Mononuclear cell (primary cell): ENCODE data around the gene TTLL5. TPM values are rescaled to one million over a fixed set of nuclear protein-coding genes. Genes with fewer than 3 reads are reported as not detected.

Experiments
- H3K27me3 ChIP-seq: 2 replicates; pipeline ENCODE4 v1.6.0; 2011; ENCODE audit warnings: low read length, control low read depth; ENCODE audit not compliant: insufficient read depth
- H3K4me1 ChIP-seq: 2 replicates; pipeline ENCODE4 v1.5.1; 2011; ENCODE audit warnings: mild to moderate bottlenecking, low read length, control low read depth; ENCODE audit not compliant: insufficient read depth
- H3K4me3 ChIP-seq: 2 replicates; pipeline ENCODE4 v1.5.1; 2011; ENCODE audit warnings: mild to moderate bottlenecking, low read length, moderate library complexity
- H3K9me3 ChIP-seq: 2 replicates; pipeline ENCODE4 v1.5.1; 2011; ENCODE audit warnings: low read depth, mild to moderate bottlenecking, control low read depth, low read length
- total RNA-seq: library from RNA; depleted of rRNA; stranded (reverse); fragments of >200 nt; gene quantifications from one replicate; pipeline ENCODE4 v1.2.3, GENCODE V29; 2012

Gene TTLL5
- total RNA-seq, 1 donor = 10.6 TPM

DNA sequence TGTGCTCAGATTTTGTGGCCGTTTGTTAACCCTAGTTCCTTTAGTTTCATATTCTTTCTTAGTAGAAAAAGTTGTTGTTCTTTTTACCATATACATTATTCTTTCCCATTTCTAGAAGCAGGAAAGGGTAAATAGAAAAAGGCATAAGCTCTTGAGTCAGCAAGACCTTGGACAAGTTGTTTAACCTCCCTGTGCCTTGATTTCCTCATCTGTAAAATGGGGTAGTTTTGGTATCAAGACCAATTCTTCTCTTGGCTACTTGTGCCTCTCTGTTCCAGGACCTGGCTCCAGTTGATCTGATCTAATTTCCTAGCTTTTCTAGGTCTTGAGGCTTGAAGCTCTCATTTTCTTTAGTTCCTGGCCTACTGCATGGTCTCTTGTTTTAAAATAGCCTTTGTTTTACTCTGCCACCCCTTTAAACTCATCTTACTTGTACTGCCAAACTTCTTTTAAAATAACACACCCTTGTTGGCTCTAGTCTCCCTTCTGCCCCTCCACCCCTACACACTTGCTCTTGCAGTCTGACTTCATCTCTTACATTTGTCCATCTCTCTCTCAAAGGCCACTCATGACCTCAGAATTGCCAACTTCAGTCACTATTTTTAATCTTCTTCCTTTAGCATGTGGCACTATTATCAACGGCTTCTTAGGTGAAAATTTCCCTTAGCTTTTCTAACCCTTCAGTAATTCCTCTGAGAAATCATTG lies 143.7 kb downstream of the TTLL5 start:
- Histone ChIP-seq H3K27me3 (no peaks in the 10 kb centered on the region), H3K9me3 (no peaks in the 10 kb centered on the region), H3K4me1 (no peaks in the 10 kb centered on the region), H3K4me3 (no peak overlapping the region)

DNA sequence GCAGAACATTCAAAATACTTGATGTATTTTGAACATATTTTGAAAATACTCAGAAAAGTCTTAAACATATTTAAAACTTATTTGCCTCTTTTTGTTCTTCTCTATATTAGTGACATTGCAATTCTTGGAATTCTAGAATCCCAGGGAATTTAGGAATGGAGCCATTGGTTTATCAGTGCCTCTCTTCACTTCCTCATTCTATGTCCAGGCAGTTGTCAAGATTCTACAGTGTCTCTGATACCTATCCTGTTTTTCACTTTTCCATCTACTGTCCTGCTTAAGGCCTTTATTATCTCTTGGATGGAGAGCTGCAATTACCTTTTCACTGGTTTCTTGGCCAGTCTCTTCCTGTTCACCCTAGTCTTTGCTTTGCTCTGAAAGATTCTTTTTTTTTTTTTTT lies 144.6 kb downstream of the TTLL5 start:
- Histone ChIP-seq H3K27me3 (no peaks in the 10 kb centered on the region), H3K9me3 (no peaks in the 10 kb centered on the region), H3K4me1 (no peaks in the 10 kb centered on the region), H3K4me3 (no peak overlapping the region)

DNA sequence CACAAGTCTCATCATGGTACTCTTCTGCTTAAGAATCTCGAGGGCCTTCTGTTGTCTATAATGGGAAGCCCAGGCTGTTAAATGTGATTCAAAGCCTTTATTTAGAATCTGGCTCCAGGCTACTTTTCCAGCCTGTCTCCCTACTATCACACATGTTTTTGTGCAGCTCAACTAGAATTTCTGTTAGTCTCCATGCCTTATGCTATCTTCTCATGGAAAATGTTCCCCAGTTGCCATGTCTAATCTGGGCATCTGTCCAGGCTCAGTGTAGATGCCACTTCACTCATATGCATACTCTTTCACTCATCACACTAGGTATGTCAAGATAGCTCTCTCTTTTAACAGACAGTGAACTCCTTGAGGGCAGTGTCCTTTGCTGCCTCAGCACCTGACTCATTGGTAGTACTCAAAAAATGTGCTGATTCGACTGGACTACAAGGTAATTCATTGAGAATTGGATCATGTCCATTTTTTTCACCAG lies 145.3 kb downstream of the TTLL5 start:
- Histone ChIP-seq H3K4me3 (no peak overlapping the region), H3K9me3 (no peaks in the 10 kb centered on the region), H3K27me3 (no peaks in the 10 kb centered on the region), H3K4me1 (no peaks in the 10 kb centered on the region)

DNA sequence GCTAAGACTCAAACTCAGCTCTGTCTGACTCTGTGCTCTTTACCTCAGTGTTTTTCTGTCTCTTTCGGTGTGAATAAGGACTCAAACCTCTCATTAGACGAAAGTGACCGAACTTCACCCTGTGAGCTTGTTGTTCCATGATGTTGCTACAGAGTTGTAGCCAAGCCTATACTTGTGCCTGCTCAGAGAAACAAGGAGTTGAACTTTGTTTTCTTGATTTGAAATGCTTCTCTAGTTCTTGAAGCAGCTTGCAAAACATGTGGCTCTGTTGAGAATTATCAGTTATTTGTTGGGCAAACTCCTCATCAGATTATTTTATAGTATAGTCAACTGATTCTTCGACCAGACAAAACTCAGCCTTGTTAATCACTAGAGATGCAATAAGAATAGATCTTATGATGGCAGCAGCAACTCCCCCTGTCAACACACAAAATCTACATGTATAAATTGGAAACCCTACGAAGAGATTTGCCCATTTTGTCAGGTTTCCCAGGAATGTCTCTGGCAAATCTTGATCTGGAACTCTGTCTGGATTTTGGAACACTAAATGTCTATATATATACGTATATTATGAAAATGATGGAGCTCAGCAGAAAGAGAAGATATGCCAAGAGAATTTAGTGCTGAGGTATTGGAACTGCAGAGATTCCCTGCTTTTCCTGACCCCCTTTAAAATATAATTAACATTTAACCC lies 146.8 kb downstream of the TTLL5 start:
- Histone ChIP-seq H3K4me1 (no peaks in the 10 kb centered on the region), H3K4me3 (no peak overlapping the region), H3K27me3 (no peaks in the 10 kb centered on the region)

DNA sequence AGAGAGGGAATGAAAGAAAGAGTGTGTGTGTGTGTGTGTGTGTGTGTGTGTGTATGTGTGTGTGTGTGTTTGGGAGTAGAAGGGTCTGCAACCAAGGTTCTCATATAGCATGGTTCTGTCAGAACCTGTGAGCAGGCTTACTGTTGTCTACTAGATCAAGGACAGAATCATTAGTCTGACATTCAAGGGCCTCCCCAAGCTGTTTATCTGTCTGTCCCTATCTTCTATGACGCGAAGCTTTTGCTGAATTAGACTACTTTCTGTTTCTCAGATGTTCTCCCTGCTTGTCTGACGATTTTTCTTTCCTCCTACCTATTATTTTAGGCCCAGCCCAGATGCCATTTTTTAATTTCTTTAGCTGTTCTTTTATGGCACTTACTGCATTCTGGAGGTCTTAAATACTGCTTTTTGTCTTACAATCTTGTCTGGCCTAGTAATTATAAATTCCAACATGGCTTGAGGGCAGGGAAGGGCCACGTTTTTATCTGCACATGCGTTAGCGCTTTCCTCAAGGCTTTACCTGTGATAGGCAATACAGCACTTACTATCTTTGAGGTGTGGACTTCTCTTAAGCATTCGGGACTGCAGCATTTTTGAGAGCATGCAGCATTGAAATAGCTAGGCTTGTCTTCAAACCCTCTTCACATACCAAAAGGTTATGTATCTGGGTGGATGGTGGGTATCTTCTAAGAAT lies 150.2 kb downstream of the TTLL5 start:
- H3K4me1 ChIP-seq = no peaks in the 10 kb centered on the region
- no peaks in the 10 kb centered on the region for H3K27me3 ChIP-seq
- no peak overlapping the region for H3K4me3 ChIP-seq
- H3K9me3 ChIP-seq = no peaks in the 10 kb centered on the region

More for the DNA sequence above, 146.8 kb downstream of the TTLL5 start:
- no peaks in the 10 kb centered on the region for H3K9me3 ChIP-seq

DNA sequence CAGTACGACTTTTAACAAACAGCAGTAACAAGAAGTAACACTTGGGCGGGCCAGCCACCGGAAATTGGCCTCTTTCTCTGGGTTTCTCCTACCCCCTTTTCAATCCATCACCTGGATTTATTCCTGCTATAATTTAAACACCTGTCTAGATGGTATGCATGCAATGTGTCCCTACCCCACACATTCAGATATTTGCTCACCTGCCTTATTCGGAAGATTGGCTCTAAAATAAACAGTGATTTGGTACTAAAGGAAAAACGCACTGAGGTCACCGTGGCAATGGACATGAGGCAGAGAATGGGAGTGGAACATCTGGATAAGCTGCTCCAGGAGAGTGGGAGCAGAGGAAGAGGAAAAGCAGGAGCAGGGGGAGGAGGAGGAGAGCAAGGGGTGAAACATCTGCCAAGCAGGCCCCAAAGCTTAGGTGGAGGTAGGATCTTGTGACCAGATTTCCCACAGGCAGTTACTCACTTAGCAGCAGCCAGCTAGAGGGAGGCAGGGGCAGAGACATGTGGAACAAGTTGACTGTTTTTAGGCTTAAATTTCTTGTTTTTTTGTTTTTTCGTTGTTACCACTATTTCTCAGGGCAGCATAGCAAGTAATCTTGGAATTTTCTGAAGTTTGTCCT lies 150.9 kb downstream of the TTLL5 start:
- H3K27me3 ChIP-seq = no peaks in the 10 kb centered on the region
- no peak overlapping the region for H3K4me3 ChIP-seq
- H3K4me1 ChIP-seq = no peaks in the 10 kb centered on the region
- no peaks in the 10 kb centered on the region for H3K9me3 ChIP-seq

DNA sequence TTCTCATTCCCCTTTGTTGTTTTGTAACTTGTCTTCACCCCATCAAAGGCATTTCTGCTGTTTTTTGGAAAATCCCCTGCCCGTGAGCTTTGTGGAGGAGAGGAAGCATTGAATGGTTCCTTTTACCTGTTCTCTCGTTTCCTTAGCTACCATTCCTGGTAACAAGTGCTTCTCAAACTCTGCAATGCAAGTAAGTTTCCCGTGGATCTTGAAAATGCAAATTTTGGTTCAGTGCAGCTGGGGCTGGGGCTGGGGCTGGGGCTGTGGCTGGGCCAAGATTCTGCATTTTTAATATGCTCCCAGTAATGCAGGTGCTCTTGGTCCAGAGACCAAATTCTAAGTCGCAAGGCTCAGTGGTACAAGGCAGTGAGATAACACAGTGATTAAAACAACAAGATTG lies 151.6 kb downstream of the TTLL5 start:
- H3K27me3 ChIP-seq = no peaks in the 10 kb centered on the region
- no peaks in the 10 kb centered on the region for H3K4me1 ChIP-seq
- H3K9me3 ChIP-seq = no peaks in the 10 kb centered on the region
- no peak overlapping the region for H3K4me3 ChIP-seq

DNA sequence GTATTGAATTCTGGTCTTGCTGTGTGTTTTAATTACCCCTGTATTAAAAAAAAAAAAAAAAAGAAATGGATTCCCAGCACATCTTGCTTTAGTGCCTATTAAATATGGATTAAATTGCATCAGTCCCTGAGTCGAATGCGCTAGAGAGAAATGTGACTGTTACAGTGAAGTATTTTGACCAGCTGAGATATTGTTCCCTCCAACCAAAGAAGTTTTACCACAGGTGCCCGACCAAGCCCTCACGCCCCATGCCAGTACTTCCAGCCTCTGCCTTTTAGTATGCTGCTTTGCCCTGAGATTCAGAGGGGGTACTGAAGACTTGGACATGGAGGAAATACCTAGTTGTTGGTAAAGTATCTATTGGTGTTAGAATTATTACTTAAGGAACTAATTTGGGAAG lies 159.7 kb downstream of the TTLL5 start:
- Histone ChIP-seq H3K27me3 (no peaks in the 10 kb centered on the region), H3K4me1 (peaks cover 6% of the 10 kb centered on the region), H3K9me3 (no peaks in the 10 kb centered on the region), H3K4me3 (no peak overlapping the region)

DNA sequence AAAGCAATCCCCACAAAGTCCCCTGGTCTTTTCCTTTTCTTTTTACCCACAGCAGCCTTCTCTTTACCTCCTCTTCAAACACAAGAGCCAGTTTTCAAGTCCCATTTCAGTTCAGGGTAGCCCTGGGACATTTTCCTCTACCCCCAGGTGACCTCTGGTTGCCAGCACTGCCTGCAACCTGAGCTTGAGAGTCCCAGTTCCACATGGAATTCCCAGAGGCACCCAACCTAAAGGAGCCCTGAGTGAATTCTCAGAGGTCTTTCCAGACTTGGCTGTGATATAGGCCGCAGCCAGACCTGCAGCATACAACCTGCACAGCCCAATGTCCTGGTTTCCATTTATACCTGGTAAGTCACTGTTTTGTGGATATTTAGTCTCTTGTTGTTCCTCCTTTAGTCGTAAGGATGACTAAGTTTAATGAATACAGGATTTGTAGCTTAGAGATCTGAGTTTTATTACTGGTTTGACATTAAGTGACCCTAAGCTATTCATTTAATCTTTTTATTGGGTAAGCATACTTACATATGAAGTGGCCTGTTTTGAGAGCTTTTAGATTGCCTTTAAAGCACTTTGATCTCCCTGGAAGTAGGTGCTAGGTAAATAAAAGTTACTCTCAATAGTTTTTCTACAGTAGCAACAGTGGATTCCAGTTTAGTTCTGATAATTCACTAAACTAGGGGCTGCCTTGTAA lies 160.9 kb downstream of the TTLL5 start:
- no peaks in the 10 kb centered on the region for H3K9me3 ChIP-seq
- H3K4me3 ChIP-seq = no peak overlapping the region
- H3K4me1 ChIP-seq = peaks cover 6% of the 10 kb centered on the region
- H3K27me3 ChIP-seq = no peaks in the 10 kb centered on the region

DNA sequence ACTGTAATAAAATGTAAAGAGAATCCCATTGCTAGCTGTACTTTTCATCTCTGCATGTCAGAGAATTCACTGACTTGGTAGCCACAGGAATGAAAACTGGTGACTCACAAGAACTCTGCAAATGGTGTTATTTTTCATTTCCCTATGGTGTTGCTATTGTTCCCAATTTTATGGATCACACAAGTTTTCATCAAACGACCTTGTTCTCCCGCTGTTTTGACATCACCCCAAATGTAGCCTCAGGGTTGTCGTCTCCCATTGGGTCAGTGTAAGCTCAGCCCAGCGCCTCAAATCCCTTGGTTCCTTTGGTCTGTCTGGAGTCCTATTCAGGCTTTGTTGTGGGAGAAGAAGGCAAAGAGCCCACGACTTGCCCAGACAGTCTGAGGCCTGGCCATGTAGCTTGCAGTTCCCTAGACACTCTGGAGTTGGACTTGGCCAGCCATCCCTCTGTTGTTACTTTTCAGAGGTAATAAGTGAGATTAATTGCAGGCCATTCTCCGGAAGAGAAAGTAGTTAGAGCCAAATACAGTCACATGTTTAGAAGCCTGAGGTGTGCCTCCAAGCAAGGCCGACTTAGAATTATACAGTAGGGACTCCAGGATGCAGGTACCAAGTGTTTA lies 161.6 kb downstream of the TTLL5 start:
- H3K9me3 ChIP-seq = no peaks in the 10 kb centered on the region
- H3K4me3 ChIP-seq = no peak overlapping the region
- H3K27me3 ChIP-seq = no peaks in the 10 kb centered on the region
- H3K4me1 ChIP-seq = peaks cover 6% of the 10 kb centered on the region

DNA sequence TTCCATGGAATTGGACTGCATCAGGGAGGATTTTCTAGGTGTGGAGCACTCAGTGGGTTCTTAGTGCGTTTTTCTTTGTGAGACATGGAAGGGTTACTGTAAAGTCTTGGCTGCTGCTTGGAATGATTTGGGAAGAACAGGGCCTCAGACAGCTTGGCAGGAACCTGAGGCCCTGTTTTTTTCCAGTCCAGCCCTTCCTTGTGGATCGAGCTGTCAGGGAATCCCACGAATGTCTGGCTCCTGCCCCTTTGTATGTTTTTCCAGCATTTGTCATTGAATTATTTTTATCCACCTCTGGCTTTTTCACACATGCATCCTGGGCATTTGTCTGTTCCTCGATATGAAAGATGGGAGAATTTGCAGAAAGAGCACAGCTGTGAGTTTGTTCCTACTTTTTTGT lies 162.3 kb downstream of the TTLL5 start:
- H3K4me1 ChIP-seq = peaks cover 6% of the 10 kb centered on the region
- no peak overlapping the region for H3K4me3 ChIP-seq
- H3K27me3 ChIP-seq = no peaks in the 10 kb centered on the region
- H3K9me3 ChIP-seq = no peaks in the 10 kb centered on the region

DNA sequence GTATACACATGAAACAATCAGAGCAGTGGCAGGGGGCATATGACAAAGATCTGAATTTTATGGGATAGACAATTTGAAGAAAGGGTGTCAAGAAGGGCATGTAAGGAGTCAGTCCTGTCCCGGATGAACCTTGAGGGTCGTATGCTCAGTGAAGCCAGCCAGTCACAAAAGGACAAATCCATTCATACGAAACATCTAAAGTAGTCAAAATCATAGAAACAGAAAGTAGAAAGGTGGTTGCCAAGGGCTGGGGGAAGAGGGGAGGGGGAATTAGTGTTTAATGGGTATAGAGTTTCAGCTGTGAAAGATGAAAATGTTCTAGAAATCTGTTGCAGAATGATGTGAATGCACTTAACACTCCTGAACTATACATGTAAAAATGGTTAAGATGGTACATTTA lies 163.3 kb downstream of the TTLL5 start:
- Histone ChIP-seq H3K4me3 (no peak overlapping the region), H3K4me1 (peaks cover 6% of the 10 kb centered on the region), H3K27me3 (no peaks in the 10 kb centered on the region), H3K9me3 (no peaks in the 10 kb centered on the region)

DNA sequence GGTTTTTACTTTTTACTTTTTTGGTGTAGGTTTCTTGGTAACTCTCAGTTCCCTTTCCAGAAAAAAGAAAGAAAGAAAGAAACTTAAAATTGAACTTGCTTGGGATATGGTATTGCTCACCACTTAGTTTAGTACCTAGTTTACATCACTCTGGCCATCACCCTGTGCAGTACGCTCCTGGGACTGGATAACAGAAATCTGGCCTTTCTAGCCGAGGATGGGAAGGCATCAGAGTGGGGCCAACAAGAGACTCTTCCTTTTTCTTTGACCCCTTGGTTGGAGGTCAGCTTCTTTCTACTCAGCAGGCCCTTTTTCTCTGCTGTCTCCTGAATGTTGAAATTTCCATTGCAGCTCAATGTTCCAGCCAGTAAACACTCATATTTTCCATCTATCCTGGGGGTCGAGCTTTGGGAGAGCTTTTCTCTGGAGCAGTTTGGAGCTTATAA lies 164.1 kb downstream of the TTLL5 start:
- Histone ChIP-seq H3K9me3 (no peaks in the 10 kb centered on the region), H3K4me3 (no peak overlapping the region), H3K27me3 (no peaks in the 10 kb centered on the region), H3K4me1 (peaks cover 6% of the 10 kb centered on the region)

DNA sequence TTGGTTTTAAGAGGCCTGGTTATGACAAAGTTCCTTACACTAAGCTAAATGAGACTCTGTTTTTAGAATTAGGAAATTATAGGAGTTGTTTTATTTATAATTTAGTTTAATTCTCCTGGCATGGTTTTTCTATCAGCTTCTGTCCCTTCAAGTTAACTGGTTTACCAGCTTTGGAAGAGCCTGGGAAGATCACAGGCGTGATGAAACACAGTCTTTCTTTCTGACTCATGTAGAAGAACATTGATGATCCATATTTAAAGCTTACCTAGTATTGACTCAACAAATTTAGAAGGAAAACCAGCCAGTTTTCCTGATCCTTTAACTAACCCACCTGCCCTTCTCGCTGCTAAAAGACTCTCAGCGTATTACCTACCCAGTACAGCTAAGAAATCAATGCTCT lies 165.6 kb downstream of the TTLL5 start:
- Histone ChIP-seq H3K4me1 (peaks cover 4% of the 10 kb centered on the region), H3K9me3 (no peaks in the 10 kb centered on the region), H3K4me3 (no peak overlapping the region), H3K27me3 (no peaks in the 10 kb centered on the region)
